HCT116 (cell line): ENCODE results near the gene FAF2.

Experiments used
- CTCF ChIP-seq, 3 experiments: fragments of 200-600 bp in 1 of 3; sonication (generic) in 1 of 3; IDR thresholded peaks in 2 of 3; conservative IDR thresholded peaks in 1 of 3; 2 replicates each; pipeline ENCODE4 v1.5.1; 2012 to 2017; ENCODE audit warnings: low read depth in 2 of 3, low read length in 2 of 3, antibody characterized with exemption in 1 of 3, borderline replicate concordance in 1 of 3, control low read depth in 1 of 3, mild to moderate bottlenecking in 1 of 3, mixed read lengths in 1 of 3, mixed run types in 1 of 3, moderate library complexity in 1 of 3; ENCODE audit not compliant: insufficient read depth in 1 of 3
- ZBTB33 ChIP-seq: IDR thresholded peaks from 2 replicates; pipeline ENCODE4 v1.6.1; 2011; ENCODE audit warnings: mild to moderate bottlenecking, low read length, moderate library complexity; ENCODE audit not compliant: insufficient replicate concordance; ENCODE audit errors: extremely low read depth

DNA sequence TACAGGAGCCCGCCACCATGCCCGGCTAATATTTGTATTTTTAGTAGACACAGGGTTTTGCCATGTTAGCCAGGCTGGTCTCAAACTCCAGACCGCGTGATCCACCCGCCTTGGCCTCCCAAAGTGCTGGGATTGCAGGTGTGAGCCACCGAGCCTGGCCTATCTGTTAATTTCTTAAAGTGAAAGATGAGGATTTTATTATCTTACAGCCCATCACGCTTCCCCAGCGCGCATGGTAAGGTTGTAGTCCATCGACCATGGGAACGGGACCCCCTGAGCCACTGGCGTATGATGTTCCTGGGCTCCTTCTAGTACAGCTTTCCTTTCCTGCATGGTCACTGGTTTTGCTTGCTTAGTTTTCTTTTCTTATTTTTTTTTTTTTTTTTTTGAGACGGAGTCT, 109.7 kb downstream of the FAF2 start:
- TF ChIP-seq CTCF (IDR thresholded peaks at IDR 0.05 in 2 of 3, conservative IDR thresholded peaks at IDR 0.05 in 1 of 3; ENCODE audit: borderline replicate concordance in 1 of 3, insufficient read depth in 1 of 3, low read depth in 2 of 3, low read length in 2 of 3) (no peak), ZBTB33 (no peak)
